ENCODE results near the gene GIMAP8.
"Not testable (repeated sequence)": the region's sequence is repeated elsewhere in the genome, so short reads cannot be mapped to it uniquely, and the experiment has no call there.

Gene GIMAP8

GRCh38 chr7:150463461-150463860 lies 13.0 kb downstream of the GIMAP8 start:
- Mint-ChIP-seq H3K9me3 (peaks cover 28% of the 10 kb centered on the region), H3K4me3 (no peak overlapping the region), H3K4me1 (peaks cover 51% of the 10 kb centered on the region), H3K27ac (peak overlapping the region; percentile 74), H3K36me3 (peaks cover 24% of the 10 kb centered on the region)
- peak in 1 of 2 donors; percentile 32 for DNase-seq (ENCODE audit: low spot score in 2 of 2)
- peak; percentile 55 for ATAC-seq

- no peak overlapping the region for H3K4me3 Mint-ChIP-seq
- no peak for DNase-seq (ENCODE audit: low spot score in 2 of 2)
- no peak overlapping the region for H3K27ac Mint-ChIP-seq
- H3K36me3 Mint-ChIP-seq = peaks cover 33% of the 10 kb centered on the region
- ATAC-seq = no peak
- peaks cover 65% of the 10 kb centered on the region for H3K4me1 Mint-ChIP-seq
- peaks cover 28% of the 10 kb centered on the region for H3K9me3 Mint-ChIP-seq
Measured at GRCh38 chr7:150464962-150465361, 14.5 kb downstream of the GIMAP8 start.

GRCh38 chr7:150465414-150465813 lies 15.0 kb downstream of the GIMAP8 start:
- DNase-seq (ENCODE audit: low spot score in 2 of 2) = no peak
- Mint-ChIP-seq H3K36me3 (peaks cover 37% of the 10 kb centered on the region), H3K9me3 (peaks cover 25% of the 10 kb centered on the region), H3K4me3 (no peak overlapping the region), H3K4me1 (peaks cover 65% of the 10 kb centered on the region), H3K27ac (no peak overlapping the region)
- no peak for ATAC-seq

- Mint-ChIP-seq H3K4me1 (peaks cover 62% of the 10 kb centered on the region), H3K9me3 (peaks cover 18% of the 10 kb centered on the region), H3K4me3 (no peak overlapping the region), H3K27ac (peak overlapping the region; percentile 57), H3K36me3 (peaks cover 47% of the 10 kb centered on the region)
- ATAC-seq (no peak), DNase-seq (ENCODE audit: low spot score in 2 of 2) (no peak)
Measured at GRCh38 chr7:150466477-150466876, 16.0 kb downstream of the GIMAP8 start.

GRCh38 chr7:150468241-150468640 lies 17.8 kb downstream of the GIMAP8 start:
- ATAC-seq (no peak), DNase-seq (ENCODE audit: low spot score in 2 of 2) (no peak)
- Mint-ChIP-seq H3K4me1 (peaks cover 60% of the 10 kb centered on the region), H3K27ac (peak overlapping the region; percentile 82), H3K4me3 (no peak overlapping the region), H3K36me3 (peaks cover 48% of the 10 kb centered on the region), H3K9me3 (peaks cover 3% of the 10 kb centered on the region)

- Mint-ChIP-seq H3K36me3 (peaks cover 63% of the 10 kb centered on the region), H3K9me3 (no peaks in the 10 kb centered on the region), H3K27ac (peak overlapping the region; percentile 21), H3K4me3 (no peak overlapping the region), H3K4me1 (peaks cover 56% of the 10 kb centered on the region)
- ATAC-seq (no peak), DNase-seq (ENCODE audit: low spot score in 2 of 2) (no peak)
Measured at GRCh38 chr7:150471886-150472285, 21.5 kb downstream of the GIMAP8 start.

GRCh38 chr7:150473902-150474301 lies 23.5 kb downstream of the GIMAP8 start:
- peaks cover 52% of the 10 kb centered on the region for H3K36me3 Mint-ChIP-seq
- ATAC-seq (no peak), DNase-seq (ENCODE audit: low spot score in 2 of 2) (no peak)
- no peak overlapping the region for H3K27ac Mint-ChIP-seq
- H3K9me3 Mint-ChIP-seq = no peaks in the 10 kb centered on the region
- H3K4me1 Mint-ChIP-seq = peaks cover 58% of the 10 kb centered on the region
- no peak overlapping the region for H3K4me3 Mint-ChIP-seq

GRCh38 chr7:150476285-150476684 lies 25.9 kb downstream of the GIMAP8 start:
- no peak for DNase-seq (ENCODE audit: low spot score in 2 of 2)
- peaks cover 31% of the 10 kb centered on the region for H3K36me3 Mint-ChIP-seq
- peak overlapping the region; percentile 43 for H3K4me3 Mint-ChIP-seq
- H3K4me1 Mint-ChIP-seq = peaks cover 64% of the 10 kb centered on the region
- H3K27ac Mint-ChIP-seq = peak overlapping the region; percentile 79
- ATAC-seq = peak; percentile 84
- no peaks in the 10 kb centered on the region for H3K9me3 Mint-ChIP-seq

DNA sequence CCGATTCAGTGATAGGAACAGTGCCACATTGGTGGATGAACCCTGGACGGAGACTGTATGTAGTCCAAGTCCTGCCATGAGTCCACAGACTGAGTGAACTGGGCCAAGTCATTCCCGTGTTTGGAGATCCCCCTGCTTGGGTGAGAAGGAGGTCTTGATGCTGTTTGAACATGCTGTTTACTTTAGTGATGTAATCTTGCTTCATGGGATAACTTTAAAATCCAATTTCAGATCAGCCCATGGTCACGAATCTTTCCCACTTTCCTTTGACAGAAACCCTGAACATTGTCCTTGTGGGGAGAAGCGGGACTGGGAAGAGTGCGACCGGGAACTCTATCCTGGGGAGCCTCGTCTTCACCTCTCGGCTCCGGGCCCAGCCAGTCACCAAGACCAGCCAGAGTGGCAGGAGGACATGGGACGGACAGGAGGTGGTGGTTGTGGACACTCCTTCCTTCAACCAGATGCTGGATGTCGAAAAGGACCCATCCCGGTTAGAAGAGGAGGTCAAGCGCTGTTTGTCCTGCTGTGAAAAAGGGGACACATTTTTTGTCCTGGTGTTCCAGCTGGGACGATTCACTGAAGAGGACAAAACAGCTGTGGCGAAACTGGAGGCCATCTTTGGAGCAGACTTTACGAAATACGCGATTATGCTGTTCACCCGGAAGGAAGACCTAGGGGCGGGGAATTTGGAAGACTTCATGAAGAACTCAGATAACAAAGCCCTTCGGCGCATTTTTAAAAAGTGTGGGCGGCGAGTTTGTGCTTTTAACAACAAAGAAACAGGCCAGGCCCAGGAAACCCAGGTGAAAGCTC lies 26.6 kb downstream of the GIMAP8 start:
- peaks cover 68% of the 10 kb centered on the region for H3K4me1 Mint-ChIP-seq
- H3K4me3 Mint-ChIP-seq = peak overlapping the region; percentile 43
- DNase-seq (ENCODE audit: low spot score in 2 of 2) = no peak
- H3K9me3 Mint-ChIP-seq = no peaks in the 10 kb centered on the region
- H3K27ac Mint-ChIP-seq = peak overlapping the region; percentile 79
- H3K36me3 Mint-ChIP-seq = peaks cover 29% of the 10 kb centered on the region
- no peak for ATAC-seq

DNA sequence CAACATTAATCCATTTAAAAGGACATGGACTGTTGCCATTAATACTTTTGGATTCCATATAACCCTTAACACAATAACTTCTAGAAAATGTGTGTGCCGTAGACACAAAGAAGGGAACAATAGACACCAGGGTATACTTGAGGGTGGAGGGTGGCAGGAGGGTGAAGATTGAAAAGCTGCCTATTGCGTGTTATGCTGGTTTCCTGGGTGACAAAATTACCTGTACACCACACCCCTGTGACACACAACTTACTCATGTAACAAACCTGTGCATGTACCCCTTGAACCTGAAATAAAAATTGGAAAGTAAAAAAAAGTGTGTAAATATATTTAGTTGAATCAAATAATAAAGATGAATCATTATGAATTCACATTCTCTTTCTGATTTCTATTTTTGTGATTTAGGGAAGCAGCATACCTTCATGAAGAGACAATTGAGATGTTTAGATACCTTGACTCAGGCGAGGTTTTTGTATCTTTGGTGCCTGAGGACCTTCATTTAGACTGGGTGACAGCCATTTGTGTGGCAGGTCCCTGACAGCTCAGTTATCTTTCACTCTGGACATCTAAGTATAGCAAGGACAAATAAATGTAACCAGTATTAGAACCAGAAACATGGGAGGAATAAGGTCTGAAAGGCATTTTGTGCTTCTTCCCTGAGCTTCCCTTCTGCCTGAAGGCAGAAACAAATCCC lies 28.7 kb downstream of the GIMAP8 start:
- Mint-ChIP-seq H3K4me1 (peaks cover 86% of the 10 kb centered on the region), H3K27ac (peak overlapping the region; percentile 79), H3K9me3 (no peaks in the 10 kb centered on the region), H3K4me3 (no peak overlapping the region), H3K36me3 (peaks cover 23% of the 10 kb centered on the region)
- ATAC-seq (peak; percentile 60), DNase-seq (ENCODE audit: low spot score in 2 of 2) (no peak)

- Mint-ChIP-seq H3K4me1 (peaks cover 78% of the 10 kb centered on the region), H3K27ac (peak overlapping the region; percentile 97), H3K36me3 (peaks cover 6% of the 10 kb centered on the region), H3K9me3 (no peaks in the 10 kb centered on the region), H3K4me3 (peak overlapping the region; percentile 71)
- ATAC-seq (peak; percentile 84), DNase-seq (ENCODE audit: low spot score in 2 of 2) (peak; percentile 26 to 70)
Measured at GRCh38 chr7:150481186-150481920, 30.9 kb downstream of the GIMAP8 start.

DNA sequence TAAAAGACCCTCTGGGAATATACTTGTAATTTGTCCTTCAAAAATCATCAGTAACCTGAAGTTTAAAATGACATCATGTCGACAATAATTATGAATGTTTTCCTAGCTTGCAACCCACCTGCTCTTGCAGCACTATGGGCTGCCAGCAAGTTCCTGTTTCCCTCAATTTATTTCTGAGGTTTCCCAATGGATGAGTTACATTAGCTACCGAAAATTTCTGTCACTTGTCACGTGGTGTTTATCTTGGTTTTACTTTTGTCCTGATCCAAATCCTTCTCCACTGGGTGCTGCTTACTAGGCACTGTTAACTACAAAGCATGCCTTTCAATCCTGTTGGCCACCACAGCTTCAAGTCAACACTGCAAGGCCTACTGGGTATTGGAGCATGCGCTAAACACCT lies 31.5 kb downstream of the GIMAP8 start:
- Mint-ChIP-seq H3K36me3 (peaks cover under 1% of the 10 kb centered on the region), H3K9me3 (no peaks in the 10 kb centered on the region), H3K27ac (peak overlapping the region; percentile 97), H3K4me3 (peak overlapping the region; percentile 71), H3K4me1 (peaks cover 73% of the 10 kb centered on the region)
- no peak for DNase-seq (ENCODE audit: low spot score in 2 of 2)
- no peak for ATAC-seq

DNA sequence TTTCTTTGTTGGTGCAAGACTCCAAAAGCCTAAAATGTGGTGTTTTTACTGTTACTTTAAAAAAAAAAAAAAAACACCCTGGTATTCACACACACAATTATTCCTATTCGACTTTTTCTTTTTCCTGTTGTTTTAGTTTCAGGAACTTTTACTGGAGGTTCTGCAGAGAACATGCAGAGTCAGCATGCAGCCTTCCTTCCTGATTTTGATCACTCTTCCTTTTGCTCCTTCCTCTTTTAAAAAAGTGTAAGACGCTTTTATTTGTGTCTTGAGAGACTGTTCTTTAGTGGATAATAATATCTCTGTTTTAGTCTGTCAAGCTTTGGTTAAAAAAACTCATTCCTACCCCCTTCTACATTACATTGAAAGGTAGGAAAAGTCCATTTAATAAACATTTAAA lies 33.1 kb downstream of the GIMAP8 start:
- Mint-ChIP-seq H3K27ac (peak overlapping the region; percentile 97), H3K4me1 (peaks cover 57% of the 10 kb centered on the region), H3K4me3 (peak overlapping the region; percentile 71)
- H3K9me3 Mint-ChIP-seq; H3K36me3 Mint-ChIP-seq; ATAC-seq; DNase-seq (ENCODE audit: low spot score in 2 of 2): not testable (repeated sequence)

- not testable (repeated sequence) for H3K9me3 Mint-ChIP-seq; H3K36me3 Mint-ChIP-seq; ATAC-seq; DNase-seq (ENCODE audit: low spot score in 2 of 2)
- Mint-ChIP-seq H3K4me3 (peak overlapping the region; percentile 71), H3K4me1 (peaks cover 51% of the 10 kb centered on the region), H3K27ac (peak overlapping the region; percentile 97)
Measured at GRCh38 chr7:150484071-150484470, 33.6 kb downstream of the GIMAP8 start.

GRCh38 chr7:150487625-150488024 lies 37.2 kb downstream of the GIMAP8 start:
- Mint-ChIP-seq H3K4me3 (no peak overlapping the region), H3K27ac (no peak overlapping the region), H3K36me3 (no peaks in the 10 kb centered on the region), H3K9me3 (no peaks in the 10 kb centered on the region), H3K4me1 (peaks cover 21% of the 10 kb centered on the region)
- ATAC-seq = no peak
- DNase-seq (ENCODE audit: low spot score in 2 of 2) = no peak
